UCSD-AML1 (cell line): ENCODE measurements around the gene GFRA4.

Experiments used
- DNase-seq: peaks from one replicate; lab custom pipeline; 2025; ENCODE audit not compliant: unreplicated experiment; lab: John Stamatoyannopoulos, UW

Gene GFRA4

GRCh38 chr20:3654326-3655130, 8.7 kb downstream of the GFRA4 start:
- DNase-seq: no peak

- DNase-seq: no peak
These were observed 9.3 kb downstream of the GFRA4 start for GRCh38 chr20:3653921-3654320.

GRCh38 chr20:3652676-3653596, 10.3 kb downstream of the GFRA4 start:
- peak; percentile 45 for DNase-seq

- no peak for DNase-seq
These were observed 11.0 kb downstream of the GFRA4 start for GRCh38 chr20:3652221-3652620.

GRCh38 chr20:3651204-3651962, 11.8 kb downstream of the GFRA4 start:
- DNase-seq: no peak

- no peak for DNase-seq
These were observed 14.2 kb downstream of the GFRA4 start for GRCh38 chr20:3648951-3649350.

GRCh38 chr20:3647473-3647872, 15.7 kb downstream of the GFRA4 start:
- no peak for DNase-seq

GRCh38 chr20:3646651-3647050, 16.5 kb downstream of the GFRA4 start:
- no peak for DNase-seq

- DNase-seq: no peak
These were observed 17.1 kb downstream of the GFRA4 start for GRCh38 chr20:3646067-3646440.

GRCh38 chr20:3645309-3646066, 17.7 kb downstream of the GFRA4 start:
- no peak for DNase-seq

- DNase-seq: no peak
These were observed 22.9 kb downstream of the GFRA4 start for GRCh38 chr20:3640259-3640658.

GRCh38 chr20:3635346-3635745, 27.9 kb downstream of the GFRA4 start:
- DNase-seq: no peak

- no peak for DNase-seq
These were observed 29.2 kb downstream of the GFRA4 start for GRCh38 chr20:3633913-3634478.

GRCh38 chr20:3632311-3633004, 30.7 kb downstream of the GFRA4 start:
- DNase-seq: no peak

- no peak for DNase-seq
These were observed 31.7 kb downstream of the GFRA4 start for GRCh38 chr20:3631534-3631933.

GRCh38 chr20:3630429-3630828, 32.8 kb downstream of the GFRA4 start:
- DNase-seq: no peak

- DNase-seq: no peak
These were observed 33.3 kb downstream of the GFRA4 start for GRCh38 chr20:3629893-3630292.

- DNase-seq: no peak
These were observed 34.5 kb downstream of the GFRA4 start for GRCh38 chr20:3628502-3629314.

GRCh38 chr20:3627476-3627875, 35.7 kb downstream of the GFRA4 start:
- DNase-seq: no peak
